Fibroblast of lung (primary cell): ENCODE data around the gene MCHR2.

Source experiments
- CTCF ChIP-seq, 2 donors: IDR thresholded peaks in 1 of 2; conservative IDR thresholded peaks in 1 of 2; 1 replicate in 1 of 2; 2 replicates in 1 of 2; pipeline ENCODE4 v1.5.1; 2011 to 2012; ENCODE audit warnings: low read length in 2 of 2, control low read depth in 1 of 2, inconsistent platforms in 1 of 2, low read depth in 1 of 2, mild to moderate bottlenecking in 1 of 2
- EZH2 ChIP-seq: IDR thresholded peaks from 2 replicates; pipeline ENCODE4 v1.5.1; 2012; ENCODE audit warnings: low read length, control low read depth, mild to moderate bottlenecking; ENCODE audit errors: missing control alignments

GRCh38 chr6:99875068-99875467 lies 119.0 kb downstream of the MCHR2 start:
- TF ChIP-seq CTCF (conservative IDR thresholded peaks at IDR 0.05 in 1 of 2, IDR thresholded peaks at IDR 0.05 in 1 of 2; ENCODE audit: low read depth in 1 of 2, low read length in 2 of 2), result no peak
- no peak for TF ChIP-seq EZH2
